Heart left ventricle (tissue), 16 donors: ENCODE results near the gene RNF6. TPM values are rescaled to one million over a fixed set of nuclear protein-coding genes. Genes with fewer than 3 reads are reported as not detected.
A peak's percentile ranks its signal among the peaks of the same experiment; 100 is the strongest.
"Not testable (repeated sequence)": the region's sequence is repeated elsewhere in the genome, so short reads cannot be mapped to it uniquely, and the experiment has no call there.

Source experiments
- ATAC-seq, 4 donors: fragments of 200-7000 bp; cut with Tn5 transposase; one replicate each; pipeline ENCODE4 v1.9.1; 2020 to 2022; ENCODE audit warnings: moderate library complexity in 4 of 4, mild to moderate bottlenecking in 3 of 4, moderate number of reproducible peaks in 1 of 4
- DNase-seq, 5 donors: peaks; one replicate each; pipeline ENCODE4 v3.0.0-alpha.2; 2020
- H3K27ac ChIP-seq, 12 donors: fragments of 200-600 bp; sonication (generic) in 4 of 12; one replicate each; pipeline versions ENCODE4 v1.5.0 to v1.8.0; 2016 to 2022; ENCODE audit warnings: mild to moderate bottlenecking in 2 of 12
- H3K27me3 ChIP-seq, 9 donors: fragments of 200-600 bp; sonication (generic) in 2 of 9; one replicate each; pipeline versions ENCODE4 v1.5.1 to v1.8.0; 2016 to 2022; ENCODE audit warnings: mild to moderate bottlenecking in 3 of 9
- H3K36me3 ChIP-seq, 9 donors: fragments of 200-600 bp; sonication (generic) in 2 of 9; one replicate each; pipeline versions ENCODE4 v1.5.0 to v1.8.0; 2018 to 2022; ENCODE audit warnings: mild to moderate bottlenecking in 2 of 9
- H3K4me1 ChIP-seq, 12 donors: fragments of 200-600 bp; sonication (generic) in 4 of 12; one replicate each; pipeline versions ENCODE4 v1.5.0 to v1.8.0; 2016 to 2022; ENCODE audit warnings: mild to moderate bottlenecking in 3 of 12
- H3K4me3 ChIP-seq, 12 donors: fragments of 200-600 bp; sonication (generic) in 4 of 12; one replicate each; pipeline versions ENCODE4 v1.5.0 to v1.8.0; 2017 to 2022; ENCODE audit warnings: mild to moderate bottlenecking in 9 of 12, moderate library complexity in 4 of 12
- H3K9me3 ChIP-seq, 12 donors: fragments of 200-600 bp; sonication (generic) in 4 of 12; one replicate each; pipeline versions ENCODE4 v1.5.0 to v1.8.0; 2016 to 2022; ENCODE audit warnings: mild to moderate bottlenecking in 1 of 12
- CTCF ChIP-seq, 12 donors: fragments of 200-600 bp; sonication (generic) in 4 of 12; IDR thresholded peaks; one replicate each; pipeline versions ENCODE4 v1.5.0 to v1.8.0; 2018 to 2022; ENCODE audit warnings: antibody characterized with exemption in 12 of 12, mild to moderate bottlenecking in 5 of 12
- POLR2A ChIP-seq, 2 donors: fragments of 450-650 bp; IDR thresholded peaks; one replicate each; pipeline ENCODE4 v1.6.1; 2017; ENCODE audit warnings: antibody characterized with exemption in 2 of 2, mild to moderate bottlenecking in 2 of 2, moderate library complexity in 2 of 2
- WGBS, 4 donors: extraction: QIAGEN DNeasy Blood & Tissue Kit in 2 of 4; methylation state at CpG; one replicate each; pipeline versions ENCODE4 v1.1.5 to v1.1.7; 2013 to 2018; 5-methylcytosine and 5-hydroxymethylcytosine counted together
- intact Hi-C, 10 donors: fragments of 100-400 bp; cut with DNase I; formaldehyde crosslinking; loops; one replicate each; pipeline versions ENCODE4 v1.11.1 to v1.14.2; 2022
- polyA plus RNA-seq, 2 donors: library from polyadenylated mRNA; stranded (reverse); fragments of 200-250 nt; gene quantifications; one replicate each; pipeline ENCODE4 v1.2.3, GENCODE V29; 2013
- total RNA-seq, 9 donors: library from RNA; depleted of rRNA in 2 of 9; stranded (reverse); fragments of >200 nt in 2 of 9; fragmentation: NEBNext Ultra II Directional in 3 of 9; extraction: Animal tissue kit (Norgen Biotek cat#: 25700) in 3 of 9; gene quantifications; one replicate each; pipeline versions ENCODE4 v1.1.0 to v1.2.4, GENCODE V29; 2016 to 2023
- donor health status: ischemic (EF 13 %, LVEDD 7.1; RV severe dilation, severe dysfunction).
- donor health status: healthy with polysubstance abuse.
- donor health status: DM: no; HTN: yes; CAD: no.
- donor health status: DM: no; HTN: no; CAD: no.
- donor health status: ischemic (EF 25% LVEDD 6.9; RV normal size, moderate dysfunction).
- donor health status: ischemic (EF 25% LVEDD 5.7; RV mildly dilated, moderate dysfunction).
- donor health status: healthy.
- donor health status: DM: yes; HTN: yes; CAD: no.
- donor health status: ischemic (EF 35%, LVEDD 5.7; RV mildly dilated, moderate dysfunction).
- donor health status: nonischemic (EF 11% LVEDD 7.7; RV severe dilation, severe dysfunction).
- donor health status: DM: yes; HTN: yes; CAD: no.
- donor health status: PGD.
- donor health status: ischemic (EF 29% LVEDD 5.4; RV normal size, mild dysfunction).
- donor health status: nonischemic (EF 23%, LVEDD 6.1; RV moderate dilation, normal function).

Gene RNF6
- total and polyA plus RNA-seq, 11 donors = 8.6 to 38.2 (median 23.8) TPM

DNA sequence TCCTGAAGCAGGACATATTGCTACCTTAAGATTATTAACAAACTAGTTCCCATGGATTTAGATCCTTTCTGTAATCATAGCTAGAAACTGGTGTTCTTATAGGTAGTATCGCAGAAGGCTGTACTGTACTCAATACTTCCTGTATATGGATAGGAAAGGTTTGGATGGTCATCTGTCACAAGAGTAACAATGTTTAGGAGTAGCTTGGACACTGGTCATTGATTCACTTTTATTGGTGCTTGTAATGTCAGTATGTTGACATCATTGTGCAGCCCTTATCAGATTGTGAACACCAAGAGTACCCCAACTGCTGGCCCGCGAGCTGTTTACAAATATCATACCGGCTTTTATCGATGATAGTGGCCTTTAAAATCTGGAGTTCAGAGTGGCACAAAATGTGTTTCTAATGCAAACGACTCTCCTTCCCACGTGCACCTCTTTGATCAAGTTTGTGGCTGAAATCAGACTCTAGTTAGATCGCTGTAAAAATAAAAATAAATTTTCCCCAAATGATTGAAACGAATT, 31.2 kb upstream of the RNF6 start:
- ATAC-seq (no peak), DNase-seq (no peak)
- intact Hi-C loops = loop anchor here in 6 of 10 donors (2.0 to 10.0 kb wide), 8 partner anchors 31 to 244 kb away; partner anchors contain the start of gene RNF6 (in 2 of the 6)
- Histone ChIP-seq H3K36me3 (no peaks in the 10 kb centered on the region), H3K4me1 (peaks cover 0 to 27% (median 17%) of the 10 kb centered on the region in 12 donors), H3K9me3 (no peaks in the 10 kb centered on the region), H3K27ac (peak overlapping the region in 11 of 12 donors; percentile 86 to 97 (median 94)), H3K27me3 (peaks cover 0 to 3% (median 0%) of the 10 kb centered on the region in 9 donors), H3K4me3 (peak overlapping the region; percentile 70 to 97 (median 89))
- no peak for TF ChIP-seq POLR2A (IDR thresholded peaks at IDR 0.05)
- TF ChIP-seq CTCF (IDR thresholded peaks at IDR 0.05) = no peak
- WGBS, 4 donors = 35 to 41% (median 40%) methylated on average over 9 of the region's 9 CpGs

DNA sequence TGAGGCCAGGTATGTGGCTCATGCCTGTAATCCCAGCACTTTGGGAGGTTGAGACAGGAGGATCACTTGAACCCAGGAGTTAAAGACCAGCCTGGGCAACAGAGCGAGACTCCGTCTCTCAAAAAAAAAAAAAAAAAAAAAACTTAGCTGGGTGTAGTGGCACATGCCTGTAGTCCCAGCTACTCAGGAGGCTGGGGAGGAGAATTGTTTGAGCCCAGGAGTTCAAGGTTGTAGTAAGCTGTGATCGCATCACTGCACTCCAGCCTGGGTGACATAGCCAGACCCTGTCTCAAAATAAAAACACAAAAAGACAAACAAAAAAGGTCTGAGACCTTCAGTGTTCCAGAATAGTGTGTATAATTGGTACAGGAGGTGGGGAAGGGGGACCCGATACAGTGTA, 29.9 kb upstream of the RNF6 start:
- not testable (repeated sequence) for H3K27me3 ChIP-seq, ATAC-seq, H3K36me3 ChIP-seq, H3K4me3 ChIP-seq, DNase-seq, H3K9me3 ChIP-seq, H3K27ac ChIP-seq
- intact Hi-C loops = loop anchor here in 6 of 10 donors (2.0 to 10.0 kb wide), 8 partner anchors 29 to 245 kb away; partner anchors contain the start of gene RNF6 (in 2 of the 6)
- 71 to 95% (median 94%) methylated on average over 4 of the region's 4 CpGs for WGBS, 4 donors
- peaks cover 0 to 22% (median 14%) of the 10 kb centered on the region in 12 donors for H3K4me1 ChIP-seq

DNA sequence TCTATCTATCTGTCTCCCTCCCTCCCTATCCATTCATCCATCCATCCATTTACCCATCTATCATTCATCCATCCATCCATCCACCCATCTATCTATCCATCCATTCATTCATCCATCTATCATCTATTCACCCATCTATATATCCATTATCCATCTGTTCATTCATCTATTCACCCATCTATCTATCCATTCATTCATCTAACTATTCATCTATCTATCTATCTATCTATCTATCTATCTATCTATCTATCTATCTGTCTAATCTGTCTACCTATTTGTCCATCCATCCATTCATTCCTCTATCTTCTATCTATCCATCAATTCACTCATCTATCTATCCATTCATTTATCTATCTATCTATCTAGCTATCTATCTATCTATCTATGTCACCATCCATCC, 27.4 kb upstream of the RNF6 start:
- no peak overlapping the region for H3K4me3 ChIP-seq
- H3K4me1 ChIP-seq = peaks cover 0 to 3% (median 0%) of the 10 kb centered on the region in 12 donors
- no peaks in the 10 kb centered on the region for H3K9me3 ChIP-seq
- DNase-seq (no peak), ATAC-seq (no peak)
- peaks cover 0 to 3% (median 0%) of the 10 kb centered on the region in 9 donors for H3K27me3 ChIP-seq
- H3K36me3 ChIP-seq = no peaks in the 10 kb centered on the region
- no peak for TF ChIP-seq CTCF (IDR thresholded peaks at IDR 0.05)
- TF ChIP-seq POLR2A (IDR thresholded peaks at IDR 0.05) = no peak
- intact Hi-C loops = no loop called here
- H3K27ac ChIP-seq = no peak overlapping the region

DNA sequence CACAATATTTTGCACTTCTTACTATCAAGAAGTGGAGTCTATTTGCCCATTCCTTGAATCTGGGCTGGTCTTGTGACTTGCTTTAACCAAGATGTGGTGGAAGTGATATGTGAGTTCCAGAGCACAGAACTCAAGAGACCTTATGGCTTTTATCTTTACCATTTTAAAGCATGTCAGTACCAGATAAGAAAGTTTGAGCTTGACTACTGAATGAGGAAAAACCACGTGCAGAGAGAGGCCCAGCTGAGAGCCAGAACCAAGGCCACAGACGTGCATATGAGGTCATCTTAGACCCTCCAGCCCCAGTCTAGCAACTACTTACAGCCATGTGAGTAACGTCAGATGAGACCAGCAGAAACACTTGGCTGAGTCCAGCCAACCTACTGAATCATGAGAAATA, 25.5 kb upstream of the RNF6 start:
- H3K27me3 ChIP-seq = peaks cover 0 to 3% (median 0%) of the 10 kb centered on the region in 9 donors
- peak in 1 of 4 donors; percentile 31 for ATAC-seq
- H3K4me1 ChIP-seq = no peaks in the 10 kb centered on the region
- 18 to 24% (median 23%) methylated on average over 3 of the region's 3 CpGs for WGBS, 4 donors
- no peaks in the 10 kb centered on the region for H3K36me3 ChIP-seq
- intact Hi-C loops = no loop called here
- peaks cover 0 to 3% (median 0%) of the 10 kb centered on the region in 12 donors for H3K9me3 ChIP-seq
- no peak overlapping the region for H3K27ac ChIP-seq
- H3K4me3 ChIP-seq = no peak overlapping the region
- DNase-seq = no peak
- TF ChIP-seq CTCF (IDR thresholded peaks at IDR 0.05) (no peak), POLR2A (IDR thresholded peaks at IDR 0.05) (no peak)

- ATAC-seq (no peak), DNase-seq (no peak)
- Histone ChIP-seq H3K4me3 (no peak overlapping the region), H3K27me3 (peaks cover 0 to 3% (median 0%) of the 10 kb centered on the region in 9 donors), H3K9me3 (peaks cover 0 to 8% (median 0%) of the 10 kb centered on the region in 12 donors), H3K4me1 (no peaks in the 10 kb centered on the region), H3K27ac (no peak overlapping the region), H3K36me3 (no peaks in the 10 kb centered on the region)
- intact Hi-C loops = no loop called here
- WGBS, 4 donors = 60 to 74% (median 65%) methylated on average over 2 of the region's 2 CpGs
- no peak for TF ChIP-seq POLR2A (IDR thresholded peaks at IDR 0.05)
- no peak for TF ChIP-seq CTCF (IDR thresholded peaks at IDR 0.05)
Measured at GRCh38 chr13:26247011-26247410, 24.9 kb upstream of the RNF6 start.
